Effector CD8-positive, alpha-beta T cell (primary cell): ENCODE results near the gene SERINC5.
"Not testable (repeated sequence)": the region's sequence is repeated elsewhere in the genome, so short reads cannot be mapped to it uniquely, and the experiment has no call there.

Experiments used
- DNase-seq: peaks from one replicate; lab custom pipeline; 2025; lab: John Stamatoyannopoulos, UW

SERINC5 gene

DNA sequence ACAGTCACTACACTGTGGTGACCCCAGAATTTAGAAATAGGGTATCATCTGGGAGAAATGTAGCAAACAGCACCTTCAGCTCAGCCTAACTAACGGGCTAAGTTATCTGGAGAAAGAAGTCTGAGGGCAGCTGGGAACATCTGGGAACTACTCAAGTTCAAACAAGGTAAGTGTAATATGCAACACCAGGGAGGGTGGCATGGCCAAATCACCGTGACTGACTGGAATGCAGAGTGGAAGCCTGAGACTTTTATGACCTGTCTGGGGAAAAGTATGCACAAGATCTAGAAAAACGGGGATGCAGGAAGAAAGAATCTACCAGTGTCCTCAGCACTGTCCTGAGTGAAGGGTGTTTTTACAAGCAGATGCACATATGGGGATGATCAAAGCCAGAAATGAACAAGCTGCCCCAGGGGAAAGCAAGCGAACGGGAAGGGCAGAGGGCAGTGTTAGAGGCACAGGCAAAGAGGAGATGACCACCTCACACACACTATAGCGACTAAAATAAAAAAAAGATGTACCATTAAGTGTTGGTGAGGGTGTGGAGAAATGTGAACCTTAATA, 59.9 kb downstream of the SERINC5 start:
- DNase-seq, result no peak

DNA sequence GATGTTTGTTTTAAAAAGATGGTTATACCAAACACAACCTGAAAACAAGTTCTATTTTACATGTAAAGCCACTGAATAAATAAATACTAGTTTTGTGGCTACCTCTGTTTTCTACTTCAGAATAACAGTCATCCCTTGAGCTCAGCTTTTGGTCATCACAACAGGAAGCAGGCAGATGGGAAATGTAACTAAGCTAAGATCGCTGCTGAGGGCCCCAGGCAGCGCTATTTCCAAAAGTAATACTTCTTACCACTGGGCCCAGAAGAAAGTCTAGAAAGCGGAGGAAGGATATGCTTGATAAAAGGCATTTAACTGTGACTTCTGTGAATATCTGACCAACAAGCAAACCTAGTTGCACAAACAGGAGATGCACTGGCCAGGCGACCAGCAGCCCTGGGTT, 61.4 kb downstream of the SERINC5 start:
- DNase-seq, result no peak

DNA sequence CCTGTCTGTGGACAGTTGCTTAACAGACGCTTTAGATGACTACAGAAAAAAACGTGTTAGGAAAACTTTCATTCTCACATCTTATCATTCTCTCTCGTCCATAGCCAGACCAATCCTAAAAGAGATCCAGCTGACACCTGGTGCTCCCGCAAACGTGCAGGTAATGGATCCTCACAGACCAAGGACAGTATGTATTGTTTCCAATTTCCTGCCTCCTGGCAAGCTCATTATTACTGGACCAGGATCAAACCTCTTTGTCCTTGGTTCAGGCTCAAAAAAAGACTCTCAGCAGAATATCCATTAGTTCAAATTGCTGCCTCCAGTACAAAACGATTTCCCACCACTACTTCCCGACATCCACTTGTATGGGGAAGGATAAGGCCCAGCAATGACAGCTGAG, 62.4 kb downstream of the SERINC5 start:
- no peak for DNase-seq

DNA sequence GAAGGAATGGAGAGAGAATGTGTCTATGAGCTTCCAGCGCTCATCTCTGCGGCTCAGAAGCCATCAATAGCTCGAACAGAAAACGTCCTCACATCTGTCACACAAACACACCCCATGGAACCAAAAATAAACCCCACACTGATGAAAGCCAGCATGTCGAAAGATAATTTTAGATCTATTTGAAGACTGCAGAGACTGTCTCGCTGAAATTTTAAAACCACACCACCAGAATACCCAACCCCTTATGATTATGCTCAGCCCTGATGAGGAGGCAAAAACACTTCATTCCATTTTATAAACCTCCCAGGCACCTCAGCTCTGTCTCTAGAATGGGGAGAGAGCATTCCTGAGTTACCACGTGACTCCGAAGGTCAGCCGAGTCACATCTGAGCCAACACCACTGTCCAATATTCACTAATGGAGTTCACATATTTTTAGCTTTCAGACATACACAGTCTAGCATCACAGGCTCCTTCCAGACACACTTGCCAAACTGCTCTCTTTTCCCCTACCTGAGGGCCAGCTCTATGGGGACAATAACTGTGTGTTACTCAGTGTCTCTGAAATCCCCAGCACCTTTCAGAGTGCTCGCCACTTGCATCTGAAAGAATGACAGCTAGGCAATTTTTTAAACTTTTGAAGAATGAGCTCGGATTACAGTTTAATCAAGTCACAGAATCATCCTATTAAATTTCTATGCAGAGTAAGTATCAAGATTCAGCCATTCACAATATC, 63.2 kb downstream of the SERINC5 start:
- no peak for DNase-seq

DNA sequence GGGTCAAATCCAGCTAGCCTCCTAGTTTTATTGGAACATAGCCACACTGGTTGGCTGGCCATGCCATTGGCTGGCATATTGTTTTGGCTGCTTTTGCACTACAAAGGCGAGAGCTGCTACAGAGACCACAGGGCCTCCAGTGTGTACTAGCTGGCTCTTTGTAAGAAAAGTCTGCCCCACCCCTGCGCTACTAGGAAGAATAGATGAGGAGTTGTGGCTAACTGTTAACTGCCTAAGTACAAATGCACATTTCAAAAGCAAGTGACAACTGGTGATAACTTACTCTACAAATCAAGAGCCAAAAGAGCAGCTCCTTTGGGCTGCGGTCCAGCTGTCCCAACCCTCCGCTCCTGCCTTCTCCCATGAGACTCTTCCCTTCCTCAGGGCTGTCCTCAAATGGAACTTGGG, 63.9 kb downstream of the SERINC5 start:
- DNase-seq, result peak; percentile 18

DNA sequence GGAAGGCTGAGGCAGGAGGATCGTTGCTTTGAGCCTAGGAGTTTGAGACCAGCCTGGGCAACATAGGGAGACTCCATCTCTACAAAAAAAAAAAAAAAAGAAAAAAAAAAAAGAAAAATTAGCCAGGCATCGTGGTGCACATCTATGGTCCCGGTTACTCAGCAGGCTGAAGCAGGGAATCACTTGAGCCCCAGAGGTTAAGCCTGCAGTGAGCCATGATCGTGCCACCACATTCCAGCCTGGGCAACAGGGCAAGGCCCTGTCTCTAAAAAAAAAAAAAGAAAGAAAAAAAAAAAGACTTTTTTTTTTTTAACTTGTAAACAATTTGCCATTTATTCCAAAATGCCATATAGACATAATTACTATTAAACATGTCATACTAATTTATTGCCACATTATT, 64.5 kb downstream of the SERINC5 start:
- no peak for DNase-seq

DNA sequence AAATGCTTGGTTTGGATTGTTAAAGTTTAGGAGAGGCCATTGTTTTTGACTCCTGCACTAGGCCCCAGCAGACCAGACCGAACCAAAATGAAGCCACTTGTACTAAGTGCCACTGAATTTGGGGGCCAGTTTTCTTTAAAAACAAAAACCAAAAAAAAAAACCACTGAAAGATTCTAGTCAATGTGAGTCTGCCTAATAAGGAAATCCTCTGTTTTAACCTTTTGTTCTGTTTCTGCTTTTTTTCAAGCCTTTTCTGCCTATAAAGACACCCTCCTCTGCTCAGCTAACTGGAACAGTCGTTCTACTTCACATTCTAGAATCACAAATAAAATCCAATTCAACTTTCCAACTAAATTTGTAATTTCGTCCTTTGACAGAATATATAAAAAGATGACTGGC, 64.9 kb downstream of the SERINC5 start:
- DNase-seq, result no peak

DNA sequence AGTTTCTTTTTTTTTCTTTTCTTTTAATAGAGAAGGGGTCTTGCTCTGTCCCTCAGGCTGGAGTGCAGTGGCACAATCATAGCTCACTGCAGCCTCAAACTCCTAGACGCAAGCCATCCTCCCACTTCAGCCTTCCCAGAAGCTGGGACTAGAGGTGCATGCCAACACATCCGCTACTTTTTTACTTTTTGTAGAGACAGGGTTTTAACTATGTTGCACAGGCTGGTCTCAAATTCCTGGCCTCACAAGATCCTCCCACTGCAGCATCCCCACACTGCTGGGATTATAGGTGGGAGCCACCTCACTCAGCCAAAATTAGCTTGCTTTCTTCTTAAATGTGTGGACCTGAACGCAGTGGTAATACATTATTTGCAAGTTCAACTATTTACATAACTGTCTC, 66.1 kb downstream of the SERINC5 start:
- no peak for DNase-seq

DNA sequence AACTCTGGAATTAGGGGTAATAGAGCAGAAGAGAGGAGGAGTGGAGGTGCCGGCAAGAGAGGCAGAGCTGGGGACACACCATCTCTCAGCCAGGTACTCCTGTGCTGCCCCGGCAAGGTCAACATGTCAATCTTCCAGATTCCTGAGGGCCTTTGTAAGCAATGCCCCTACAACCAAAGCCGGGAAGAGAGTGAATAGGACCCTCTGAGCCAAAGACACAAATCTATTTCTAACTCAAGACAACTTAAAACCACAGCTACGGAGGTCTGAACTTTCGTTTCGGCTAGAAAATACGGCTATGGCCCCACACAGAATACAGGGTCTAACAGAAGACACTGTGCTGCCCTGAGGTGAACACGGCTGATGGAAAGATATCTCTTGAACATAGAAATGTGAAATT, 66.6 kb downstream of the SERINC5 start:
- no peak for DNase-seq

DNA sequence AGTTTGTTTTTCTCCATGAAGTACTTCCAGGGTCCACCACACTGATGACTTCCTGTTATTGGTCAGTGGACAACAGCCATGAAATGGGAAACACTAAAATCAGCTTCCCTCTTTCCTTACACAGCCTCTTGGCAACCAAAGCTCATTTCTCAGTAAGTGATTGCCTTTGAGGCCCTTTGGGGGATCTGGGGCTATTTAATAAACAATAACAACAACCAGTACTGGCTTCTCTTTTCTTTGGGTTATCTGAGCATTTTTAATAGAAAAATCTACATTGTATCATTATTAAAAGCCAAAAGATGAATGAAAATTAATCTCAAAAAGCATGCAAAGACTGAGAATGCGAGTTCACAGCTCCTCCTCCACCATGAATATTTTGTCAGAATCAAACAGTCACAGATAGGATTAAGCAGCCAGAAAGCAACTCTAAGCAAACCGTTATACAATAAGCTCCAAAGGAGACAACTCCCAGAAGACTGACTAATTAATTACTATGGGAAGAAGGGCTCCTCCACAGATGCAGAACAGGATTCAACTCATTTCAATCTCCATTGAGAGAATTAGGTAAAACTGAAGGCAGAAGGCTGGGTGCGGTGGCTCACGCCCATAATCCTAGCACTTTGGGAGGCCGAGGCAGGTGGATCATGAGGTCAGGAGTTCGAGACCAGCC, 68.3 kb downstream of the SERINC5 start:
- DNase-seq, result no peak

DNA sequence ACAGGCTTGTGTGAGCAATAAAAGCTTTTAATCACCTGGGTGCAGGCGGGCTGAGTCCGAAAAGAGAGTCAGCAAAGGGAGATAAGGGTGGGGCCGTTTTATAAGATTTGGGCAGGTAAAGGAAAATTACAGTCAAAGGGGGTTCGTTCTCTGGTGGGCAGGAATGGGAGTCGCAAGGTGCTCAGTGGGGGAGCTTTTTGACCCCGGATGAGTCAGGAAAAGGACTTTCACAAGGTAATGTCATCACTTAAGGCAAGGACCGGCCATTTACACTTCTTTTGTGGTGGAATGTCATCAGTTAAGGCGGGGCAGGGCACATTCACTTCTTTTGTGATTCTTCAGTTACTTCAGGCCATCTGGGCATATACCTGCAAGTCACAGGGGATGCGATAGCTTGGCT, 70.3 kb downstream of the SERINC5 start:
- DNase-seq, result not testable (repeated sequence)

DNA sequence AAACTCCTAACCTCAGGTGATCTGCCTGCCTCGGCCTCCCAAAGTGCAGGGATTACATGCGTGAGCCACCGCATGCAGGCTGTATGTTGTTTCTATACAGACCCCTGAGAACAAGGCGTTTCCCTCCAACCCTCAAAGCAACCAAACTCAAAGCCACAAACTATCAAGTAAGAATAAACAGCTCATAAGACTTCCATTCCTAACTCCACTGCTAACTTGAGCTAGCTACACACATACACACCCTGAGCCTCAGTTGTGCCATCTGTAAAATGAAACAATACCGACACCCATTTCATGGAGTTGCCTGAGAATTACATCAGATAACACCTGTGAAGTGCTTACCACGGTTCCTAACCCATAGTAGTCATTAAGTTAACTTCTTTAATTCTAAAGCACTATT, 70.8 kb downstream of the SERINC5 start:
- DNase-seq, result no peak

DNA sequence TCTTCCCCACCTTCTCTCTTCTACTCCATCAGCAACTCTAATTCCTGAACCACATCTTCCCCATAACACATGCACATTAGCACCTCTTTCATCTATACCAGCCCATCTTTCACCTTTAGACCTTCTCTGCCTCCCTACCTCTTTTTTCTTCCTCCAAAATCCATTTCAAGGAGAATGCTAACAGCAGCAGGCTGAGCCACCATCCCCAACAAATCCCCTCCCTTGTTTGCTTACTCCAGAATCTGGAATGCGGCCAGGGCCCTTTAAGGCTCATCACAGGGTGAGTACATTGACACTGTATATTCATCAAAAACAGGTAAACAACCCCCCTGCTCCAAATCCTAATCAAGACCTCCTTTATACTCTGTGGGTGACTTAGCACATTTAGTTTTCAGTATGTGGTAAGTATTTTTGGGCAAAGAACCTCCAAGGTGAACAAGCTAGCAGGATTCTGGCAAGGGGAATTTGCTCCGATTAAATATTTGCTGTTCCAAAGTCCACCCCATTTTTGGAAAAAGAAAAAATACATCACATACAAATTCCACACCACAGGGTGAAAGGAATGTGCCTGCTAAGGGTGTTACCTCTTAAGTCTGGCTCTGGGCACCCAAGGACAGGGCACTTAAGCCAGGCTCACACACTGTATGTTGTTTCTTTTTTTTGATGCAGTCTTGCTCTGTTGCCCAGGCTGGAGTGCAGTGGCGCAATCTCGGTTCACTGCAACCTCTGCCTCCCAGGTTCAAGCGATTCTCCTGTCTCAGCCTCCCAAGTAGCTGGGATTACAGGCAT, 71.4 kb downstream of the SERINC5 start:
- no peak for DNase-seq

DNA sequence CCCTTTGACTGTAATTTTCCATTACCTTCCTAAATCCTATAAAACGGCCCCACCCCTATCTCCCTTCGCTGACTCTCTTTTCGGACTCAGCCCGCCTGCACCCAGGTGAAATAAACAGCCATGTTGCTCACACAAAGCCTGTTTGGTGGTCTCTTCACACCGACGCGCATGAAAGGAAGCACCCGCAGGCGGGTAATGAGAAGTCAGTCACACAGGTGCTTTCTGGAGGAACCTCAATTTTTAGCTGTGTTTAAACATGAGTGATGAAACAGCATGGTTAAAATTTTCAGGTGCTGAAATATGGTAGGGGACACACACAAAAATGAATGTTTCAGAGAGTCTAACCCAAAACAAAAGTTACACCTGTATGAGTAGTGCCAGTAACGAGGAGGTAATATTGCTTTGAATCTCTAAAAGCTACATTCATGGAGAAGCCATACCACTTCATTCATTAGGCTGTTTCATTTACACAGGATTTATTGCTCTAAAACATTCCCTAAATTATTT, 72.1 kb downstream of the SERINC5 start:
- DNase-seq, result peak; percentile 22

DNA sequence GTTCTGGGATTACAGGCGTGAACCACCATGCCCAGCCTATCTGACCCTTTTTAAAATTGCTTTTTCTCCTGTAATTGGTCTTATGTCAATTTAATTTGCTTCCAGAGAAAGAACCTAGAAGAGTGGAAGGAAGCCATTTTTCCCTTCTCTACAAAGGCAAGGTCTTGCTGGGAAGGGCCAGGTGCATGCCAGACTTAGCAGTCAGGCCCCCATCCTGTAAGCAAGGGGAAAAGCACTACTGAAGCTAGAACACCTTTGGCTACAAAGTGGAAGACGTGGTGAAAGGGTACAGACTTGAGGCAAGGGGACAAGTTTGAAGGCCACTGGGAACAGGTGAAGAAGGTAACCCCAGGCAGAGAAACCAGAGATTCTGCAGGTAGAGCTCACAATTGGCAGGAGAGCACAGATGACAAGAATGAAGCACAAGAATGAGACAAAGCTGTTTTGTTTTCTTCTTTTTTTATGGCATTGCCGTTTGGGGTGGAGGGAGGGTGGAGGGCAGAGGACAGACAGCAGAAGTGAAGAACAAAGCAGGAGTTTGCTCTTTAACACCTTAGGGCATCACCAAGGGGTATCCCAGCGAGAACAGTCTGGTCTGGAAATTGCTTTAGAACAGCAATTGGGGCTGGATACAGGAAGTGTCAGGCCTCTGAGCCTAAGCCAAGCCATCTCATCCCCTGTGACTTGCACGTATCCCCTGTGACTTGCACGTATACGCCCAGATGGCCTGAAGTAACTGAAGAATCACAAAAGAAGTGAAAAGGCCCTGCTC, 72.9 kb downstream of the SERINC5 start:
- DNase-seq, result no peak

DNA sequence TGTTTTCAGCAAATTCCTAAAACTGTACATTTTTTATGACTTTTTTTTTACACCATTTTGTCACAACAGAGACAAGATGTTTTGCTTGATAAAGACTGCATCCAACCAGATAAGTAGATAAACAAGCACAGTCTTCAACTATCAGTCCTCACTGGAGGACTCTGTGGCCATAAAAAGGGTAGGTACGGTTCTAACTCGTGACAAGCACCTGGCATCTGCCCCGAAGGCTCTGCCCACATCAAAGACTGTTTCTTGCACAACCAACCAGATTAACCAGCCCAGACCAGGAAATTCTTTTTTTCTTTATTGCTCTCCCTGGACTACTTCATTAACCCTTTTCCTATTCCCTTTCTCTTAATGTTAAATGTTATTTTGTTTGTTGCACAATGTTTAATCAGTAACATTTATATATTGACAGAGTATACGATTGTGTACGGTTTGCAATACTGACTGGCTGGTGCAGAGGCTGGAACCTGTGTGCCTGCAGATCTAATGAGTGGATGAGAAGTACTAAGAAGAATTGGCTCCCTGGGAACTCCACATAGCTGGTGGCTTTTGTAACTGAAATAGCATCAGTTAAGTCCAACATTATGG, 74.1 kb downstream of the SERINC5 start:
- DNase-seq, result peak; percentile 28

DNA sequence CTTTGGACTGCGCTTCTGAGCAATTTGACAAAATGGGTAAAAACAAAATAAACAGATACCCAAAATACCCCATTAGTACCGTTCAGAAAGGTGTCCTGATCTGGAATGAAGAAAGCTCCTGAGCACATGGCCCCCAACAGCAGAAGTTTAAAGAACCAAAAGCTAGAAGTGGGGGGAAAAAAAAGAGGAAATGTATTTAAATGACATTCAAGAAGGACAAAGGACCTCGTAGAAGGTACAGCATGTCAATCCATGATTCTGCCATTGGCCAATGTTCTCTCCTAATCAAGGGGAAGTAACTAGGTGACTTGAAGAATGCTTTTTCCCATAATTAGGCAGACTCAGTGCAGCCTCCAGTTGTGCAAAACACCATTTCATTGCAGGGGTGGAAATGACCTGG, 78.6 kb downstream of the SERINC5 start:
- DNase-seq, result no peak

DNA sequence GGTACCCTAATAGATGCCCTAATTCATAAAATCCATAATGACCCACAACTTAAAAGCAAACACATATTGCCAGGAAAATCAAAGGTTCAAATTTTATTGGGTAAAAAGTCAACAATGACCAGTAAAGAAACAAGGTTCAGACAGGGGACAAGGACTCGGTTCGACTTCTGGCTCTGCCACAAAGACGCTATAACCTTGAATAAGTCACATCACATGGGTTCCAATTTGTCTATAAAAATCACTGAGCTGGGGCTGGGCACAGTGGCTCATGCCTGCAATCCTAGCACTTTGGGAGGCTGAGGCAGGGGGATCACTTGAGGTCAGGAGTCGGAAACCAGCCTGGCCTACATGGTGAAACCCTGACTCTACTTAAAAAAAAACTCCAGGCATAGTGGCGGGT, 80.5 kb downstream of the SERINC5 start:
- DNase-seq, result no peak

DNA sequence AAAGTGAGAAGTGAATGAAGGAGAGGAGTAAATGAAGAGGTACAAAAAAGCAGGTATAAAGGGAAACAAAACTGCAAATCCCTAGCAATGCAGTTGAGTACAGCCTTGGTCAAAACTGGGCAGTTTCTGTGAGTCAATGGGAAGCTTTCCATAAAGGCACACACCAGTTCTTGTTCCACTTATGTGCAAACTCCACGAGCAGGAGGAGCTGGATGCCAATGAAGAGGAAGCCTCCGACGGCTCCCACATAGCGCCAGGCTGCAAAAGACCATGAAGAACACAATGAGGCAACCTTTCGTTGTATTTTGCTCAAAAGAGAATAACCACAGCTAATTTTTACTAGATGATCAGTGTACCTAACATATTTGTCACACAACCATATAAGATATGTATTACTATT, 81.1 kb downstream of the SERINC5 start:
- DNase-seq, result no peak

DNA sequence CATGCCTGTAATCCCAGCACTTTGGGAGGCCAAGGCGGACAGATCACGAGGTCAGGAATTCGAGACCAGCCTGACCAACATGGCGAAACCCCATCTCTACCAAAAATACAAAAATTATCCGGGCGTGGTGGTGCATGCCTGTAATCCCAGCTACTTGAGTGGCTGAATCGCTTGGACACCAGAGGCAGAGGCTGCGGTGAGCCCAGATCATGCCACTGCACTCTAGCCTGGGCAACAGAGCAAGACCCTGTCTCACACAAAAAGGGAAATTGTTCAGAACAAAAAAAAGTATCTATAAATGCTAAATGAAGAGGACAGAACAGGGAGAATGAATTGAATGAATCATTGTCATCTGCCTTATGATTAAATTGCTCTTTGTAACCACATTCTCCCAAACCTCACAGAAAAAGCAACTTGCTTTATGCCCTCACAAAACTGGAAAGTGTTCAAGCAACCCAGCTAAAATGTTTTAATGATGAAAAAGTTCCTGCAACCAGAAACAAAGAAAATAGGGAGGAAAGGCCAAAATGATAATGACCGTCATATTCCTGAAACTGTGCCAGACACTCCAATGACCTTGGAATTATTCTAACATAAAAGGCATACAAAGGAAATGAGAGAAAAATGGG, 83.7 kb downstream of the SERINC5 start:
- DNase-seq, result no peak

DNA sequence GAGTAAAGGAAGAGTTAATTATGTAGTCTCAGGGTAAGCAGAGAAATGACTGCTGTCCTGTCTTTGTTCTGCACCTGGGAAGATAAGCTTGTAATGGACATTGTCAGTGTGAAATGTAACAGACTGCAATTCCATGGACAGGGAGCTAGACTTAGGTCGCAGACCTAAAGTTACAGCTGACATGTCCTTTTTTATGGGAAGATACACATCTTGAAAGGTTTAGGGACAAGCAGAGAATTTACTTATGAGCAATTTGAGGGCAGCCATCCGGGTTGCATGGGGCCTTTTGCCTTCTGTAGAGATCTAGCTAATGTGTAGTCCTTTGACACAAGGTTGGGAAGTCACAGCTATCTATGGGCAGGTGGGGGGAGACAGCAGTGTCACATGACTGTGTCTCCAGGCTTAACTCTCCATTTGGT, 85.7 kb downstream of the SERINC5 start:
- DNase-seq, result no peak
